Fibroblast of skin of right quadriceps (primary cell): ENCODE measurements around the gene POLE.
"Not testable (repeated sequence)": the region's sequence is repeated elsewhere in the genome, so short reads cannot be mapped to it uniquely, and the experiment has no call there.

Experiments
- DNase-seq: peaks from one replicate; pipeline ENCODE4 v3.0.0-alpha.2; 2013

The POLE gene

DNA sequence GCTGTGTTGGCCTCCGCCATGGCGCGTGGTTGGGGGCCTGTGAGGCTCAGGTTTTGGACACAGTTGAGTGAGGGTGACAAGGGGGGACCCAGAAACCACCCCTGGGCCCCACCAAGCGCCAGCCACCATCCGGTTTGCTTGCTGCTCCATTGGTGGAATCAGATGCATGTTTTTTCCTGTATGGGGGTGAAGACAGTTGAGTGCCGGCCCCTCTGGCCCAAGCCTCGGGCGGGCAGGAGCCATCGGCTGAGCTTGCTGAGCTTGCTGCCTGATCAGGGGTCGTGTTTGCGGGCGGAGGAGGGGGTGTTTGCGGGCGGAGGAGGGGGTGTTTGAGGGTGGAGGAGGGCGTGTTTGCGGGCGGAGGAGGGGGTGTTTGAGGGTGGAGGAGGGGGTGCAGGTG lies 29.9 kb upstream of the POLE start:
- no peak for DNase-seq

DNA sequence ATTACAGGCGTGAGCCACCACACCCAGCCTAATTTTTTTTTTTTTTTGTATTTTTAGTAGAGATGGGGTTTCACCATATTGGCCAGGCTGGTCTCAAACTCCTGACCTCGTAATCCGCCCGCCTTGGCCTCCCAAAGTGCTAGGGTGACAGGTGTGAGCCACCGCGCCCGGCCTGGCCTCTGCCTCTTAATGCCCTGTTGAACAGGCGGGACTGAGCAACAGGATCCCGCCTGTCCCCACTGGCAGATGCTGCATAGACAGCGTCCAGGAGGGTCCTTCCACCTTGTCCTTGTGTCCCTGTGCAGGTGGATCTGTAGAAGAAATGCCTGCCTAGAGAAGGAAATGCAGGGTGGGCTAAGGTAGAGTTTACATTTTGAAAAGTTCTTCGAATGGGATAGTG lies 29.2 kb upstream of the POLE start:
- DNase-seq: no peak

DNA sequence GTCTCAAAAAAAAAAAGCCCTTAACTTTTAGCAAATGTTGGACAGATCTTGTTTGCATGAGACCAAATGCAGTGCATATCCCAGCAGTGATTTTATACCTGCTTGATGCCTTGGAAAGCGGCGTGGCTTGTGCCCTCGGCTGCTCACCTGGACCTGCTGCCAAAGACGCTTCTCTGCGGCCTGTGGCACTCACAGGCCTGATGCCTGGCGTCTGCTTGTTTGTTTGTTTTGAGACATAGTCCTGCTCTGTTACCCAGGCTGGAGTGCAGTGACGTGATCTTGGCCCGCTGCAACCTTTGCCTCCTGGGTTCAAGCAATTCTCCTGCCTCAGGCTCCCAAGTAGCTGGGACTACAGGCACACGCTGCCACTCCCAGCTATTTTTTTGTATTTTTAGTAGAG lies 28.7 kb upstream of the POLE start:
- DNase-seq: no peak

DNA sequence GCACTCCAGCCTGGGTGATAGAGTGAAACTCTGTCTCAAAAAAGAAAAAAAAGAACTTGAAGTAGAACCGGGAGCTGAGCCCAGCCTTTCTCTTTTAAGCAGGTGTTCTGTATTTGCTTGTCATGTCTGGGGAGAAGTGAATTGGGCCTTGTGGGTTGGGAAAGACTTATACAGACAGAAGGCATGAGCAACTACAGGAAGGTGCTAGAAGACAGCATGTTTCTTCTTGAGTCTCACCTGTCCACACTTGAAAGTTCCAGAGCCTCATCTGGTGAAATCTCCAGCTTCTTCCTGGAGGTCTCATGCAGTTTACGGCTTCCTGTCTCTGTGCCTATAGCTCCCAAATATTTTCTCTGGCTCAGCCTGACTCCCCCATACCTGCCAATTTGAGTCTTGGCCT lies 26.0 kb upstream of the POLE start:
- no peak for DNase-seq

DNA sequence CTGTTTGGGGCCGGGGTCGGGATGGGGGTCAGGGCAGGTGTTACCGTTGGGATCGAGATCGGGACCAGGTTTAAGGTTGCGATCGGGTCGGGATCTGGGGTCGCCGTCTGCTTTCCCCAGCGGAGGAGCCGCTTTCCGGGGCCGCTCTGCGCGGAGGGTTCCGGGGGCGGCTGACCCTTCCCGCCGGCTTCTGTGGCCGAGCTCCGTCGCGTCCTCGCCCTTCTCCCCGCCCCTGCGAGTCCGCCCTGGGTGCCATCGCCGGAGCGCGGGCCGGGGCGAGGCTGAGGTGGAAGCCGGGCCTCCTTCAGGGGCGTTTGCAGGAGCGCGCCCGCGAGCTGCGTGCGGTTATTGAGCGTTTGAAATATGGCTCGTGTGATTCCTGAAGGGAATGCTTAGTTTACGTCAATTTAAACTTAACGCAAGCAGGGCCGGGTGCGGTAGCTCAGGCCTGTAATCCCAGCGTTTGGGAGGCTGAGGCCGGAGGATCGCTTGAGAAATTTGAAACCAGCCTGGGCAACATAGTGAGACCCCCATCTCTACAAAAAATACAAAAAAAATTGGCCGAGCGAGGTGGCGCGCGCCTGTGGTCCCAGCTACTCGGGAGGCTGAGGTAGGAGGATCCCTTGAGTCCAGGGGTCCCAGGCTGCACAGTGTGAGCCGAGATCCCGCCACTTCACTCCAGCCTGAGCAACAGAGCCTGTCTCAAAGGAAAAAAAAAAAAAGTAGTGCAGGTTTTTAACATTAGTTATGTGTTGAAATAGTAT lies 24.1 kb upstream of the POLE start:
- DNase-seq: no peak

DNA sequence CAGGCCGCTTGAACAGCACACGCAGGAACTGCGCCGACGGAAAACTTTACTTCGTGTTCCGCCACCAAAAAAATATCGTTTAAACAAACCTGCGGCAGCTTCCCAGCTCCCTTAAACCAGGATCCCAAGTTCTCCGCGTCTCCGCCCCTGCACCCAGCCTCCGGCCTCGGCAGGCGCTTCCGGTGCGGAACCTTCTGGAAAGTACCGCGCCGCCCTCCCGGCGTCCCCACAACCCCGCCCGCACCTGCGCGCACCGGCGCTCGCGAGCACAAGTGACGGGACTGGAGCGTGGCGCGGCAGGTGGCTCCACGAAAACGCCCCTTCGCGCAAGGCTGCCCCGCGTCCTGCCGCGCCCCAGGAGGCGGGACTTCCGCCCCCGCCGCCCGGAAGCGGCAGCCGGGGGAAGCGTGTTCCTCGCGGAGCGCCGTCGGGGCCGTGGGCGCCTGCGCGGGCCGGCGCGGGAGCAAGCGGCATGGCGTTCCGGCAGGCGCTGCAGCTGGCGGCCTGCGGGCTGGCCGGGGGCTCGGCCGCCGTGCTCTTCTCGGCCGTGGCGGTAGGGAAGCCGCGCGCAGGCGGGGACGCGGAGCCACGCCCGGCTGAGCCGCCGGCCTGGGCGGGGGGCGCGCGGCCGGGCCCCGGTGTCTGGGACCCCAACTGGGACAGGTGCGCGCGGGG lies 23.4 kb upstream of the POLE start, which contains the start of gene PGAM5:
Gene PGAM5 (plus strand): TSS at position 438 of the 675 bp plus-strand sequence. CDS start 35 bp downstream, at position 473.
- peak; percentile 75 for DNase-seq

DNA sequence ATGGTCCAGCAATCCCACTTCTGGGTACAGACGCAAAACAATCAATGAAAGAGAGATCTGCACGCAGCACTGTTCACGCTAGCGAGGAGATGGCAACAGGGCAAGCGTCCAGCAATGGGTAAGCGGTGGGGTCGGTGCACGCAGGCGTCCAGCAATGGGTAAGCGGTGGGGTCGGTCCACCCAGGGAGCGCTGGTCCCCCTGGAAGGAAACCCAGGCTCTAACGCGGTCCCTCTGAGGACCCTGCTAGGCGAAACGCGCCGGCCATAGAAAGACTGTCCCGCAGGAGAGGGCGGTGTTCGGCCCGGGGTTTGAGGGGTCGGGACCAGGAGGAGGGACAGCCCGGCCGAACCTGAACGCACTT lies 22.9 kb upstream of the POLE start:
- no peak for DNase-seq

DNA sequence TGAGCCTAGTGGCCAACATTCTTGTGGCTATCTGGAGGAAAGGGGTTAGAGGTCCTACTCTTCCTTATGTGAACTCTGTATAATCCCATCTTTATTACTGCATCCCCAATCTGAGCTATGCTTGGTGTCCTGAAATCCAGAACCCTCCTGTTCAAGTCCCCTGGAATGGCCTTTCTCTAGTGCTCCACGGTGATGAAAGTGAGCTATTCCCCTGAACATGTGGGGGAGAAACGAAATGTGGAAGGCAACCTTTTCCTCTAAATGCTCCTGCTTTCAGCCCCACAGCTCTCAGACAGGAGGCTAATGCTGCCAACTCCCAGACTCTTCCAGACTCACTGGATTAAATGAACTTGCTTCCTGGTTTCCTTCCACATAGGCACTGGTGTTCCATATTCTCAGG lies 21.0 kb upstream of the POLE start:
- DNase-seq: no peak

DNA sequence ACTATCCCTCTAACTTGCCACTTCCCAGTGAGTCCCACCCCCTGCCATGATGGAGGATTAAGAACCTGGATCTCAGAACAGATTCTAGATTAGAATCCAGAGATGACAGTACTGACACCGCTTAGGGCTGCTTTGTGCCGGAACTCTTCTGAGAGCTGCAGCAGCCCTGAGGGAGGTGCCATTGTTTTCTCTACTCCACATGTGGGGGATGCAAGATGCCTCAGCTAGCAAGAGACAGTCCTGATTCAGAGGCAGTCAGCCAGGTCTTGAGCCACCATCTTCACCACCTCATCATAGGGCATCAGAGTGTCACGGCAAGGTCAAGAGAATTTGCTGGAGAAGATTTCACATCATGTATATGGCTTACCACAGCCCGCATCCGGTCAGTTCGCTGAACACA lies 20.1 kb upstream of the POLE start:
- DNase-seq: no peak

DNA sequence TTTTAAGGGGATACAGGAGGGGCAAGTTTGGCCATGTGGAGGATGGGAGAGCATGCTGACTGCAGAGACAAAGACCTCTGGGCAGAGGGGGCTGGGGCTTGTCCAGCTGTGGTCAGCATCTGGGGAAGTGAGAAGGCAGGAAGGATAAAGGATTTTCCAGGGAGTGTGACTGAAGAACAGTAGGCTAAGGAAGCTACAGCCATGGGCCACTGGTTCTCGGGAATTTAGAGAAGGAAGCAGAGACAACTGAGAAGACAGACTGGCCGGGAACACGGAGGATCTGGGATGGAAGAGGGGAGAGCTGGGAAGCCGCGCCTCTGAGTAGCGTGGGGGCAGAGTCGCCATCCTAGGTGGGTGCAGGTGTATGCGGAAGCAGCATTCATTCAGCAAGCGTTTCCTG lies 16.5 kb upstream of the POLE start:
- no peak for DNase-seq

DNA sequence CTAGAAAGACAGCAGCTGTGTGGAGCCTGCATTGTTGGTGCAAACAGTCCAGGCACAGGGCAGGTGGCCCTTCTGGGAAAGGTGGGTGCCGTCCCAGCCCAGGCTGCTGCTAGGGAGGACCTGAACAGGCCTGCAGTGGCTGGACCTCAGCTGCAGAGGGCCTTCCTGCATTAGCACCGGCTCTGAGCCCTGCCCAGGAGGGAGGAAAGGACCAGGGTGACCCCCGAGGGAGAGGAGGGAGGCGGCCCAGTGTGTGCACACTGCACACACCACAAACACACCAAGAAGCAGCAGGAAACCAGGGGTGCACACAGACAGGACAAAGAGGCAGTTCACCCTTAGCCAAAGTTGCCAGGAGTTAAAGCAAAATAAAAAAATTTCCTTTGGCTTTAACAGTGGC lies 15.5 kb upstream of the POLE start:
- no peak for DNase-seq

DNA sequence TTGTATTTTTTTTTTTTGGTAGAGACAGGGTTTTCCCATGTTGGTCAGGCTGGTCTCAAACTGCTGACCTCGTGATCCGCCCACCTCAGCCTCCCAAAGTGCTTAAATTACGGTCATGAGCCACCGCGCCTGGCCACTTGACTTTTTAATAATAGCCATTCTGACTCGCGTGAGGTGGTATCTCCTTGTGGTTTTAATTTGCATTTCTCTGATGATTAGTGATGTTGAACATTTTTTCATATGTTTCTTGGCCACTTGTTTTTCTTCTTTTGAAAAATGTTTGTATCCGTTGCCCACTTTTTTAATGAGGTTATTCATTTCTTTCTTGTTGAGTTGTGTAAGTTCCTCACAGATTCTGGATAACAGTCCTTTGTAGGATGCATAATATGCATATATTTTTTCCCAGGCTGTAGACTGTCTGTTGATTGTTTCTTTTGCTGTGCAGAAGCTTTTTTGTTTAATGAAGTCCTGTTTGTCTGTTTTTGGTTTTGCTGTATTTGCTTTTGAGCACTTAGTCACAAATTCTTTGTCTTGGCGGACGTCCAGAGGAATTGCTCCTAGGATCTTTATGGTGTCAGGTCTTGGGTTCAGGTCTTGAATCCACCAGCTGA lies 13.2 kb upstream of the POLE start:
- DNase-seq: peak; percentile 58

DNA sequence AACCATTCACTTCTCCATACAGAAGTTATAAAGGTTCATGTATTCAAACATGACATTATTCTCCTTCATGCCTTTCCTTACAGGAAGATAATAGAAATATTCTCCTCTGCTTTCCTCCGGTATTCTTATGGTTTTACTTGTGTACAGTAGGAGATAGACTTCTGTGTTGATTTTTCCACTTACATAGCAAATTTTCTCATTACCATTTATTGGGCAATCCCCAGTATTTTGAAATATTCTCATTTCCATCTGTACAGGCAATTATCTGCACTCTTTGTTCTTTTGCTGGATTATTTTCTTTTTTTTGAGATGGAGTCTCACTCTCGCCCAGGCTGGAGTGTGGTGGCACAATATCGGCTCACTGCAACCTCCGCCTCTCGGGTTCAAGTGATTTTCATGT lies 11.2 kb upstream of the POLE start:
- no peak for DNase-seq

DNA sequence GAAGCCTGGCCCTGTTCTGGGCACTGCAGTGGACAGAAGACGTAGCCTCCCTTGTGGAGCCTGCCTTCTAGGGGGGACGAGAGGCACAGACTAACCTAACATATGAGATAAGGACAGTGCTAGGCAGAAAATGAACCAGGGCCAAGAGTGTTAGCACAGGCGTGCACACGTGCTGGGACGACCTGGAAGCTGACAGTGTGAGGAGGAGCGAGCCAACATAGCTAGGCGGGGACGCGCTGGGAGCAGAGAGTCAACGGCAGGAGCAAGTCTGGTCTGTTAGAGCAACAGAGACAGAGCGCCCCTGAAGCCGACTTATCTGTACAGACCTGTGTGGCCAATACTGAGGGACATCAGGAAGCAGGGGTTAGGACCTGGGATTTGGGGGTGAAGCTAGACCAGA lies 8.3 kb upstream of the POLE start:
- no peak for DNase-seq

DNA sequence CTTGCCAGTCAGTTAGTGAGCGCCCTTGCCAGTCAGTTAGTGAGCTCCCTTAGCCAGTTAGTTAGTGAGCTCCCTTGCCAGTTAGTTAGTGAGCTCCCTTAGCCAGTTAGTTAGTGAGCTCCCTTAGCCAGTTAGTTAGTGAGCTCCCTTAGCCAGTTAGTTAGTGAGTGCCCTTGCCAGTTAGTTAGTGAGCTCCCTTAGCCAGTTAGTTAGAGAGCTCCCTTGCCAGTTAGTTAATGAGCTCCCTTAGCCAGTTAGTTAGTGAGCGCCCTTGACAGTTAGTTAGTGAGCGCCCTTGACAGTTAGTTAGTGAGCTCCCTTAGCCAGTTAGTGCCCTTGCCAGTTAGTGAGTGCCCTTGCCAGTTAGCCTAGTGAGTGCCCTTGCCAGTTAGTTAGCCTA lies 7.7 kb upstream of the POLE start:
- not testable (repeated sequence) for DNase-seq

DNA sequence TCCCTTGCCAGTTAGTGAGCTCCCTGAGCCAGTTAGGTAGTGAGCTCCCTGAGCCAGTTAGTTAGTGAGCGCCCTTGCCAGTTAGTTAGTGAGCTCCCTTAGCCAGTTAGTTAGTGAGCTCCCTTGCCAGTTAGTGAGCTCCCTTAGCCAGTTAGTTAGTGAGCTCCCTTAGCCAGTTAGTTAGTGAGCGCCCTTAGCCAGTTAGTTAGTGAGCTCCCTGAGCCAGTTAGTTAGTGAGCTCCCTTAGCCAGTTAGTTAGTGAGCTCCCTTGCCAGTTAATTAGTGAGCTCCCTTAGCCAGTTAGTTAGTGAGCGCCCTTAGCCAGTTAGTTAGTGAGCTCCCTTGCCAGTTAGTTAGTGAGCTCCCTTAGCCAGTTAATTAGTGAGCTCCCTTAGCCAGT lies 4.9 kb upstream of the POLE start:
- not testable (repeated sequence) for DNase-seq

DNA sequence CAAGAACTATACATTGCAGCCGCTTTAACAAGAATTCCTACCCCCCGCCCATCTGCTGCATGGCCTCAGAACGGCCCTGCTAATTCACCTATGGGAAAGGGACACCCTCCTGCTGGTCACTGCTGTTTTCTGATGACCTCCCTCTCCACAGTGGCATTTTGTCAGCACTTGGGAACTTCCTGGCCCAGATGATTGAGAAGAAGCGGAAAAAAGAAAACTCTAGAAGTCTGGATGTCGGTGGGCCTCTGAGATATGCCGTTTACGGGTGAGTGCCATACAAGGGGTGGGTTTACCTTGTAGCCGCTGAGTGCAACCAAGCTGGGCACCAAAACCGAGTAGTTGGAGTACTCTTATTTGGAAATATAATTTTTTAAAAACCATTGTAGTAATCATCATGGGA lies 3.0 kb upstream of the POLE start:
- DNase-seq: no peak

DNA sequence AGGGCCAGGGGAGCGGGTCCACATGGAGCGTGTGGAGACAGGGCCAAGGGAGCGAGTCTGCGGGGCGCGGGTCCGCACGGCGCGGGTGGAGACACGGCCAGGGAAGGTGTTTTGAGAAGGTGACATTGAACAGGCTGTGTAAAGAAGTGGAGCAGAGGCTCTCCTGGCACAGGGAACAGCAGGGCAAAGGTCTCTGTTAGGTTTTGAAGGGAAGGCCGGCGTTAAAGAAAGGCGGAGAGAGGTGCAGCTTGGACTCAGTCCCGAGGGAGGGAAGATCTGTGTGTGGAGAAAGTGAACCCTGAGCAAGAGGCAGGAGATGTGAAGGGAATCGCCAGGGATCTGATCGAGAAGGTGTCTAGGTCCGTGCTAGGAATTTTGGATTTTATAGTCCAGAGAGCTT lies 2.1 kb upstream of the POLE start:
- no peak for DNase-seq

DNA sequence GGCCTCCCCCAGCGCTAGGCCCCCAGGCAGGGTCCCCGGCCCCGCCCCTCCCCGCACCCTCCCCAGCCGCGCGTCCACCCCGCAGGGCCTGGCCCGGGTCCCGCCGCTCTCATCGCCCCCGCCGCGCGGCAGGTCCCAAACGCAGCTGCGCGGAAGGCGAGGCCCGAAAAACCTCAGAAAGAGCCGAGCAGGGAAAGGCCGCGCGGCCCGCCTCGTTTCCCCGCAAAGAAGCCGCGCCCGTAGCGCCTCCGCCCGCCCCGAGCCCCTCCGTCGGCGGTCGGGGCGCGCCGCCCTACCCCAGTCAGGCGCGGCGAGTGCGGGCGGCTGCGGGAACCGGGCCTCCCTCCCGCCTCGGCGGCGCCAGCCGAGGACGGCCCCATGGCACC lies 324 bp downstream of the POLE start:
- no peak for DNase-seq

DNA sequence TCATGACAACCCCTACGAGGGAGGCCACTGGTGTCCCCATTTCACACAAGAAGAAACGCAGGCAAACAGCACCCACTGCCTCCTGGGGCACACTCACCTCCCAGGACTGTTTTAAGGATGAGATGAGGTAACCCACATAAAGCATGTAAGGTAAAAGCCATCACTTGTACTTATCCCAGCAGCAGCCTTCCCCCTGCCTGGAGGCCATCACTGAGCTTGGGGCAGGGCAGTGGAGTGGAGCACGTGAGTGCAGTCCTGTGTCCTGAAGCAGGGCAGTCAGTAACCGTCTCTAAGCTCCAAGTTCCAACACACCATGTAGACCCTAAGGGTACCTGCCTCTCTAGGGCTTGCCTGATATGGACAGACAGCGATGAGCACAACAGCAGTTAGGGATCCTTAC lies 1.7 kb downstream of the POLE start:
- no peak for DNase-seq

DNA sequence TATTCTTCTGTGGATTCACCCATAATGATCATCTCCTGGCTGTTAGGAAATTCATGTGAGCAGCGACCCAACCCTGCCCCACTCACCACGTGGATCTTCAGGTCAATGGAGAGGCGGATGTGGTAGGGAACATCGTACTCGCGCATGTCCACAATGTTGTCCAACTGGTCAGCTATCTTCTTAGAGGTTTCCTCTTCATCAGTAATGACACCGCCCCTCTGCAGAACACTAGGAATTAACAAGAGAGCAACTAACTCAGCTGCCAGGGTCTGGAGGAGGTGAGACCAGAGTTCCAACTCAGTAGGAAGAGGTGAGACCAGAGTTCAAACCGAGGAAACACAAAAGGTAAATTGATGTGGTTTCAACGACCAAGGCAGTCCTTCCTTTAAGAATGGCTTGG lies 9.7 kb downstream of the POLE start:
- no peak for DNase-seq

DNA sequence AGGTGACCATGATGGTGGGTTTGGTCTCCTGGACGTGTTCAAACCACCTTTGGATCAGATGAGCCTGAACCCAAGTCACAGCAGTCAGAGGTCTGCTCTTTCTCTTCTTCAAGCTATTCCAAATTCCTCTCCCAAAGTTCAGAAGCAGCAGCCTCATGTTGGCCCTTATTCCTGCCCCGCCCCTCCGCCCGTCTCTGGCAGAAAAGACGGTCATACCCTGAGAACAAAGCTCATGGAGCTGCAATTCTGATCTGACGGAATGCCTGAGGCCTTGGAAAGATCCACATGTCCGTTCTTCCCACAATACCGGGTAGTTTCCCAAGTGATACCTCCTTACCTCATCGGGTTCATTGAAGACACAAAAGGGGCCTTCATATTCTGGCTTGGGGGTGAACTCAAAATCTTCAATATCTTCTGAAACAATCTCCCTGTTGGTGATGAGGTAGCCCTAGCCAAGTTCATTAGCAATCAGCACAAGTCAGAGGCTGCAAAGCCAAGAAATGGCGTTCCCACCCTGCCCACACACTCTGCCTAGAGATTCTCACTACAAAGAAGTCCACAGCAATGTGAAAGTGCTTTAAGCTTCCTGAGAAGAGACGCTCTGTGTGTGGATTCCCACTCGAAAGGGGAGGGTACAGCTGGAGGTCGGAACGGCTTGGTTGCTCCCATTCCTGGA lies 11.2 kb downstream of the POLE start:
- DNase-seq: no peak

DNA sequence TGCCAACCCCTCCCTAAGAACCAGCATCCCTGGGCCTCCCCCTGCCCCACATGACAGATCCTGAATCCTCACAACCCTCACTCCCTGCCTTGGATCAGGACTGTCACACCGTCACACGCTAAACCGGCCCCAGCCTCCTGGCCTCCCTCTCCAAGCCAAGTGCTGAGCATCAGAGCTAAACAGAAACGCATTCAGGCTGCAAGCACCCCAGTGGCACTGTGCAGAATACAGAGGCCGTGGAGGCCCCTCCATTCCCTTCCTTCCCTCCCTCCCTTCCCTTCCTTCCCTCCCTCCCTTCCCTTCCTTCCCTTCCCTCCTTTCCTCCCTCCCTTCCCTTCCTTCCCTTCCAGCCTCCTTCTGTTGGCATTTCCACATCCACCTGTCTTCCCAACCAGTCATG lies 12.6 kb downstream of the POLE start:
- DNase-seq: no peak
